Measurements from ENCODE around the gene MYH9. TPM values are rescaled to one million over a fixed set of nuclear protein-coding genes. Genes with fewer than 3 reads are reported as not detected.
A peak's percentile ranks its signal among the peaks of the same experiment; 100 is the strongest.
"Not testable (repeated sequence)": the region's sequence is repeated elsewhere in the genome, so short reads cannot be mapped to it uniquely, and the experiment has no call there.

The MYH9 gene
- total RNA-seq, 1 experiment from 2014 or later: 788 TPM

DNA sequence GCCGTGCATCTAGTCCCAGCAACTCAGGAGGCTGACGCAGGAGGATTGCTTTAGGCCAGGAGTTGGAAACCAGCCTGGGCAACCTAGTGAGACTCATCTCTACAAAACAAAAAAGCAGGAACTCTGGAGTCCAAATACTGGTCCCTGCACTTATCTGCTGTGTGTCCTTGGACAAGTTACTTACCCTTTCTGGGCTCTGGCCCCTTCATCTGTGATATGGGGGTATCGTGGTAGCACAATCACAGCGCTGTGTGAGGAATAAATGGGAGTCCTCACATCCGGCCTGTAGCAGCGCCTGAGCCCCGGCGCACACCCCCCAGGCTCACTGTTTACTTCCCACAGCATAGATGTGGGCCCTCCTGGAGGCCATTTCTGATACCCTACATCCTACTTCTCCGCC lies 44.2 kb upstream of the MYH9 start:
- H3K4me1 ChIP-seq (ENCODE audit: control insufficient read depth, insufficient read depth, low read length): peaks cover 42% of the 10 kb centered on the region
- no peaks in the 10 kb centered on the region for H3K9me3 ChIP-seq (ENCODE audit: control insufficient read depth, insufficient read depth, low read depth, low read length)
- DNase-seq (ENCODE audit: low read depth, low spot score) (no peak), ATAC-seq (no peak)
- H3K36me3 ChIP-seq (ENCODE audit: control insufficient read depth, insufficient read depth, low read length): no peaks in the 10 kb centered on the region
- CTCF ChIA-PET: no interaction called here
- TF ChIP-seq, protein P1, sequence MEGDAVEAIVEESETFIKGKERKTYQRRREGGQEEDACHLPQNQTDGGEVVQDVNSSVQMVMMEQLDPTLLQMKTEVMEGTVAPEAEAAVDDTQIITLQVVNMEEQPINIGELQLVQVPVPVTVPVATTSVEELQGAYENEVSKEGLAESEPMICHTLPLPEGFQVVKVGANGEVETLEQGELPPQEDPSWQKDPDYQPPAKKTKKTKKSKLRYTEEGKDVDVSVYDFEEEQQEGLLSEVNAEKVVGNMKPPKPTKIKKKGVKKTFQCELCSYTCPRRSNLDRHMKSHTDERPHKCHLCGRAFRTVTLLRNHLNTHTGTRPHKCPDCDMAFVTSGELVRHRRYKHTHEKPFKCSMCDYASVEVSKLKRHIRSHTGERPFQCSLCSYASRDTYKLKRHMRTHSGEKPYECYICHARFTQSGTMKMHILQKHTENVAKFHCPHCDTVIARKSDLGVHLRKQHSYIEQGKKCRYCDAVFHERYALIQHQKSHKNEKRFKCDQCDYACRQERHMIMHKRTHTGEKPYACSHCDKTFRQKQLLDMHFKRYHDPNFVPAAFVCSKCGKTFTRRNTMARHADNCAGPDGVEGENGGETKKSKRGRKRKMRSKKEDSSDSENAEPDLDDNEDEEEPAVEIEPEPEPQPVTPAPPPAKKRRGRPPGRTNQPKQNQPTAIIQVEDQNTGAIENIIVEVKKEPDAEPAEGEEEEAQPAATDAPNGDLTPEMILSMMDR (IDR thresholded peaks at IDR 0.05): no peak
- TF ChIP-seq TCF7L2 (IDR thresholded peaks at IDR 0.05; ENCODE audit: low read depth, low read length) (no peak), SIN3A (IDR thresholded peaks at IDR 0.05; ENCODE audit: borderline replicate concordance, insufficient read depth, low read depth, low read length) (no peak), POLR2AphosphoS5 (IDR thresholded peaks at IDR 0.05; ENCODE audit: low read depth, low read length) (no peak)
- TF ChIP-seq, protein P2, sequence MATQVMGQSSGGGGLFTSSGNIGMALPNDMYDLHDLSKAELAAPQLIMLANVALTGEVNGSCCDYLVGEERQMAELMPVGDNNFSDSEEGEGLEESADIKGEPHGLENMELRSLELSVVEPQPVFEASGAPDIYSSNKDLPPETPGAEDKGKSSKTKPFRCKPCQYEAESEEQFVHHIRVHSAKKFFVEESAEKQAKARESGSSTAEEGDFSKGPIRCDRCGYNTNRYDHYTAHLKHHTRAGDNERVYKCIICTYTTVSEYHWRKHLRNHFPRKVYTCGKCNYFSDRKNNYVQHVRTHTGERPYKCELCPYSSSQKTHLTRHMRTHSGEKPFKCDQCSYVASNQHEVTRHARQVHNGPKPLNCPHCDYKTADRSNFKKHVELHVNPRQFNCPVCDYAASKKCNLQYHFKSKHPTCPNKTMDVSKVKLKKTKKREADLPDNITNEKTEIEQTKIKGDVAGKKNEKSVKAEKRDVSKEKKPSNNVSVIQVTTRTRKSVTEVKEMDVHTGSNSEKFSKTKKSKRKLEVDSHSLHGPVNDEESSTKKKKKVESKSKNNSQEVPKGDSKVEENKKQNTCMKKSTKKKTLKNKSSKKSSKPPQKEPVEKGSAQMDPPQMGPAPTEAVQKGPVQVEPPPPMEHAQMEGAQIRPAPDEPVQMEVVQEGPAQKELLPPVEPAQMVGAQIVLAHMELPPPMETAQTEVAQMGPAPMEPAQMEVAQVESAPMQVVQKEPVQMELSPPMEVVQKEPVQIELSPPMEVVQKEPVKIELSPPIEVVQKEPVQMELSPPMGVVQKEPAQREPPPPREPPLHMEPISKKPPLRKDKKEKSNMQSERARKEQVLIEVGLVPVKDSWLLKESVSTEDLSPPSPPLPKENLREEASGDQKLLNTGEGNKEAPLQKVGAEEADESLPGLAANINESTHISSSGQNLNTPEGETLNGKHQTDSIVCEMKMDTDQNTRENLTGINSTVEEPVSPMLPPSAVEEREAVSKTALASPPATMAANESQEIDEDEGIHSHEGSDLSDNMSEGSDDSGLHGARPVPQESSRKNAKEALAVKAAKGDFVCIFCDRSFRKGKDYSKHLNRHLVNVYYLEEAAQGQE (IDR thresholded peaks at IDR 0.05; ENCODE audit: insufficient read depth in 1 of 2, low read depth in 2 of 2, low read length in 1 of 2): no peak
- H3K4me3 ChIP-seq (ENCODE audit: low read depth in 2 of 2, low read length in 2 of 2): no peak overlapping the region
- POLR2A ChIA-PET: no interaction called here
- in situ Hi-C loops (cut with HindIII; ENCODE audit: low pct_unique_long_range_greater_than_20kb, low sequenced_read_pairs): no loop called here
- peak overlapping the region; percentile 78; the same call in 1 of the 2 replicates for H3K27ac ChIP-seq (ENCODE audit: low read length)
- no peaks in the 10 kb centered on the region for H3K27me3 ChIP-seq (ENCODE audit: control insufficient read depth, insufficient read depth, low read length)
- BruUV-seq (replicated peaks): no TSS peak
- intact Hi-C loops (cut with micrococcal nuclease; ENCODE audit: unreplicated experiment): no loop called here

GRCh38 chr22:36430863-36431262 lies 43.1 kb upstream of the MYH9 start:
- Histone ChIP-seq H3K9me3 (ENCODE audit: control insufficient read depth, insufficient read depth, low read depth, low read length) (no peaks in the 10 kb centered on the region), H3K4me3 (ENCODE audit: low read depth in 2 of 2, low read length in 2 of 2) (no peak overlapping the region), H3K4me1 (ENCODE audit: control insufficient read depth, insufficient read depth, low read length) (peaks cover 48% of the 10 kb centered on the region), H3K27ac (ENCODE audit: low read length) (peak overlapping the region; percentile 48; the same call in 1 of the 2 replicates), H3K36me3 (ENCODE audit: control insufficient read depth, insufficient read depth, low read length) (no peaks in the 10 kb centered on the region), H3K27me3 (ENCODE audit: control insufficient read depth, insufficient read depth, low read length) (no peaks in the 10 kb centered on the region)
- no peak for TF ChIP-seq POLR2AphosphoS5 (IDR thresholded peaks at IDR 0.05; ENCODE audit: low read depth, low read length)
- TF ChIP-seq, protein P2 (IDR thresholded peaks at IDR 0.05; ENCODE audit: insufficient read depth in 1 of 2, low read depth in 2 of 2, low read length in 1 of 2): no peak
- no peak for TF ChIP-seq SIN3A (IDR thresholded peaks at IDR 0.05; ENCODE audit: borderline replicate concordance, insufficient read depth, low read depth, low read length)
- no peak for TF ChIP-seq TCF7L2 (IDR thresholded peaks at IDR 0.05; ENCODE audit: low read depth, low read length)
- TF ChIP-seq, protein P1 (IDR thresholded peaks at IDR 0.05): no peak
- no peak for DNase-seq (ENCODE audit: low read depth, low spot score)
- intact Hi-C loops (cut with micrococcal nuclease; ENCODE audit: unreplicated experiment): no loop called here
- ChIA-PET CTCF (no interaction called here), POLR2A (interaction anchor here (0.8 kb wide), 1 partner anchor 15 kb away, joined by 10 read pairs; no protein-coding TSS in a partner anchor)
- in situ Hi-C loops (cut with HindIII; ENCODE audit: low pct_unique_long_range_greater_than_20kb, low sequenced_read_pairs): no loop called here
- no peak for ATAC-seq
- no TSS peak for BruUV-seq (replicated peaks)

GRCh38 chr22:36427952-36428351 lies 40.2 kb upstream of the MYH9 start:
- H3K27me3 ChIP-seq (ENCODE audit: control insufficient read depth, insufficient read depth, low read length); ATAC-seq; H3K9me3 ChIP-seq (ENCODE audit: control insufficient read depth, insufficient read depth, low read depth, low read length); H3K27ac ChIP-seq (ENCODE audit: low read length); BruUV-seq (replicated peaks); H3K4me3 ChIP-seq (ENCODE audit: low read depth in 2 of 2, low read length in 2 of 2); intact Hi-C loops (cut with micrococcal nuclease; ENCODE audit: unreplicated experiment); CTCF ChIA-PET; H3K36me3 ChIP-seq (ENCODE audit: control insufficient read depth, insufficient read depth, low read length); DNase-seq (ENCODE audit: low read depth, low spot score); in situ Hi-C loops (cut with HindIII; ENCODE audit: low pct_unique_long_range_greater_than_20kb, low sequenced_read_pairs): not testable (repeated sequence)
- POLR2A ChIA-PET: interaction anchor here (0.7 kb wide), 1 partner anchor 15 kb away, joined by 9 read pairs; no protein-coding TSS in a partner anchor
- peaks cover 27% of the 10 kb centered on the region for H3K4me1 ChIP-seq (ENCODE audit: control insufficient read depth, insufficient read depth, low read length)

All from Panc1 (cell line).